ENCODE data around the gene MYO5A.

DNA sequence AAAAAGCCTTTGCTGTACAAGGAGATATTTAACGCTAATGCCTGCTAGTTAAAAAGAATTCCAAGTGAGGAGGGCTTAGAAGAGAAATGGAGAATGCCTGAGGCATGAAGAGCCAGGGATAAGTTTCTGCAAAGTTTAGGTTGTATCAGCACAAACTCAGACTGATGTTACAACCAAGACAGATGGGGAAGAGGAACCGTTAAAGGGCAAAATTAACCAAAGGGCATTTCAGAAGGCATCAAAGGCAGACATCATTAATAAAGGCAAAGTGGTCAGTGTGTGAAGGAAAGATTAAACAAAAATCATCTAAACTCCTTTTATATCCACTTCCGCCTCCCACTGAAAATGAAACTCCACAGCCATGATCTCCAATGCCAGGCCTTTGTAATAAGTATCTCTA lies 7.0 kb downstream of the MYO5A start:
- TF ChIP-seq, protein P1, sequence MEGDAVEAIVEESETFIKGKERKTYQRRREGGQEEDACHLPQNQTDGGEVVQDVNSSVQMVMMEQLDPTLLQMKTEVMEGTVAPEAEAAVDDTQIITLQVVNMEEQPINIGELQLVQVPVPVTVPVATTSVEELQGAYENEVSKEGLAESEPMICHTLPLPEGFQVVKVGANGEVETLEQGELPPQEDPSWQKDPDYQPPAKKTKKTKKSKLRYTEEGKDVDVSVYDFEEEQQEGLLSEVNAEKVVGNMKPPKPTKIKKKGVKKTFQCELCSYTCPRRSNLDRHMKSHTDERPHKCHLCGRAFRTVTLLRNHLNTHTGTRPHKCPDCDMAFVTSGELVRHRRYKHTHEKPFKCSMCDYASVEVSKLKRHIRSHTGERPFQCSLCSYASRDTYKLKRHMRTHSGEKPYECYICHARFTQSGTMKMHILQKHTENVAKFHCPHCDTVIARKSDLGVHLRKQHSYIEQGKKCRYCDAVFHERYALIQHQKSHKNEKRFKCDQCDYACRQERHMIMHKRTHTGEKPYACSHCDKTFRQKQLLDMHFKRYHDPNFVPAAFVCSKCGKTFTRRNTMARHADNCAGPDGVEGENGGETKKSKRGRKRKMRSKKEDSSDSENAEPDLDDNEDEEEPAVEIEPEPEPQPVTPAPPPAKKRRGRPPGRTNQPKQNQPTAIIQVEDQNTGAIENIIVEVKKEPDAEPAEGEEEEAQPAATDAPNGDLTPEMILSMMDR (IDR thresholded peaks at IDR 0.05 in 2 of 3, conservative IDR thresholded peaks at IDR 0.05 in 1 of 3; ENCODE audit: insufficient read depth in 2 of 3, low read depth in 1 of 3, low read length in 3 of 3) = no peak
- TF ChIP-seq, protein P2, sequence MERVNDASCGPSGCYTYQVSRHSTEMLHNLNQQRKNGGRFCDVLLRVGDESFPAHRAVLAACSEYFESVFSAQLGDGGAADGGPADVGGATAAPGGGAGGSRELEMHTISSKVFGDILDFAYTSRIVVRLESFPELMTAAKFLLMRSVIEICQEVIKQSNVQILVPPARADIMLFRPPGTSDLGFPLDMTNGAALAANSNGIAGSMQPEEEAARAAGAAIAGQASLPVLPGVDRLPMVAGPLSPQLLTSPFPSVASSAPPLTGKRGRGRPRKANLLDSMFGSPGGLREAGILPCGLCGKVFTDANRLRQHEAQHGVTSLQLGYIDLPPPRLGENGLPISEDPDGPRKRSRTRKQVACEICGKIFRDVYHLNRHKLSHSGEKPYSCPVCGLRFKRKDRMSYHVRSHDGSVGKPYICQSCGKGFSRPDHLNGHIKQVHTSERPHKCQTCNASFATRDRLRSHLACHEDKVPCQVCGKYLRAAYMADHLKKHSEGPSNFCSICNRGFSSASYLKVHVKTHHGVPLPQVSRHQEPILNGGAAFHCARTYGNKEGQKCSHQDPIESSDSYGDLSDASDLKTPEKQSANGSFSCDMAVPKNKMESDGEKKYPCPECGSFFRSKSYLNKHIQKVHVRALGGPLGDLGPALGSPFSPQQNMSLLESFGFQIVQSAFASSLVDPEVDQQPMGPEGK (CRISPR knock-in tag; IDR thresholded peaks at IDR 0.05; ENCODE audit: borderline replicate concordance) = no peak
- no peak for TF ChIP-seq POLR2A (conservative IDR thresholded peaks at IDR 0.05)
- TF ChIP-seq POLR3G (IDR thresholded peaks at IDR 0.05; ENCODE audit: extremely low read depth, insufficient read length, insufficient replicate concordance) = no peak

All from K562 (cell line).